Superior temporal gyrus (tissue), 1 donor: Measurements from ENCODE around the gene ALG12.
"Not testable (repeated sequence)": the region's sequence is repeated elsewhere in the genome, so short reads cannot be mapped to it uniquely, and the experiment has no call there.

Experiments used
- DNase-seq: peaks from one replicate; pipeline ENCODE4 v3.0.0-alpha.2; 2016; ENCODE audit errors: extremely low spot score

ALG12 gene

DNA sequence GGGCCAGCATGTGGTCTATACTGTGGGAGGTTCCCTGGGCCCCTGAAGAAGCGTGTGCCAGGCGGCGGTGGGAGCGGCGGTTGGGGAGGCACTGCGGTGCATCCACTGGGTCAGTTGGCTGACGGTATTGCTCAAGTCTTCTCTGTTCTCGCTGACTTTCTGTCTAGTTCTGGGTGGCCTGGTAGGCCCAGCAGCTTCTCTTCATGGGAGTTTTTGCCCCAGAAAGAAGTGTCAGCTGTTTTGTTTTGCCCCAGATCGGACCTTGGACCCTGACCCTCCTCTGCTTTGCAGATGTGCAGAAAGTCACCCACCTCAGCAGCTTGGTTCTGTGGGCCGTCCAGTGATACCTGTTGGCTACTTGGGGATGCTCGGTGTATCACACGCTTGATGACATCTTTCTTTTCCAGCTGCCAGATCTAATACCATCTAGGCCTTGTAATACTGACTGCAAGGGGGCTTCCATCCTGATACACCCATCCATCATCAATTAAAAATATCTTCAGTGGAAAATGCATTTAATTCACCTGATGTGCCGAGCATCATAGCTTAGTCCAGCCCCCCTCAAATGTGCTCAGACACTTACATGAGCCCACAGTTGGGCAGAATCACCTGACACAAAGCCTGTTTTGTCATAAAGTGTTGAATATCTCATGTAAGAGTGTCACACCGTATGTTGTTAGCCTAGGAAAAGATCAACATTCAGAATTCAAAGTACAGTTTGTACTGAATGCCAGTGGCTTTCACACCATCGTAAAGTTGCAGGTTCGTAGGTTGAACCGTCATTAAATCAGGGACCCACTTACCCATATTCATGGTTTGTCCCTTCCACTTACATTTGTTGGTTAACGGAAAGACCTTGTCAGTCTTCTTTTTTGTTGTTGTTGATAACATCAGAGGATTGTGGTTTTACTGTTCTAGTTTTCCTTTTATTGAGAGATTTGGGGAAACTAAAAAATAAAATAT is 50.7 kb downstream of the ALG12 start:
- DNase-seq = no peak

DNA sequence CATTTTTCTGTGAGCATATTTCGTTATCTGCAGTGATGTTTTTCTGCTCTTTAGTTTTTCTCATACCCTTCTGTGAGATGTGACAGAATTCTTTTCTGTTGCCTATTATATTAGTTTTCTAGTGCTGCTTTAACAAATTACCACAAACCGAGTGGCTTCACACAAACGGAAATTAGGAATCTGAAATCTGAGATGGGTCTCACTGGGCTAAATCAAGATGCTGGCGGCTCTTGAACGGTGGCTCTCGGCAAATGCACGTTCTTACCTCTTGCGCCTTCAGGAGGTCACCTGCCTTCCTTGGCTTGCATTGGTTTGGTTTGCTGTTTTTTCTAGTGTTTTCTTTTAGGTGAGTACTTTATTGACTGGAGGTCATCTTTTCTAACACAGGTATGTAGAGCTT is 51.6 kb downstream of the ALG12 start:
- DNase-seq = no peak

DNA sequence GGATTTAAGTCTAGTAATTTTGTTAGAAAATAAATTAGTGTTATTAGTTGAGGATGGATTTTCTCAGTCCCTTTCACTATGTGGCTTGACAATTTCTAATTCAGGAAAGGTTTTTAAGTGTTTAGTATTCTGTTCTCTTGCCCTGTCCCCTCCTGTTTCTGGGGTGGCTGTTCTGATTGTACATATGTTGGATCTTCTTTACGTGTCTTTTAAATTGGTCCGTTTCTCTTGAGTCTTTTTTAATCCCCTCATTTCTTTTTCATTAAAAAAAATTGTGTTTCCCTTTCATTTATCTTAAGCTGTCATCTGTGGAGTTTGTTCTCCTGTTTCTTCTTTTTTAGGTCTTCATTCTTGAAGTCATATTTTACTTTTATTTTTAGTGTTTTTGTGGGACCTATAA is 52.1 kb downstream of the ALG12 start:
- no peak for DNase-seq

DNA sequence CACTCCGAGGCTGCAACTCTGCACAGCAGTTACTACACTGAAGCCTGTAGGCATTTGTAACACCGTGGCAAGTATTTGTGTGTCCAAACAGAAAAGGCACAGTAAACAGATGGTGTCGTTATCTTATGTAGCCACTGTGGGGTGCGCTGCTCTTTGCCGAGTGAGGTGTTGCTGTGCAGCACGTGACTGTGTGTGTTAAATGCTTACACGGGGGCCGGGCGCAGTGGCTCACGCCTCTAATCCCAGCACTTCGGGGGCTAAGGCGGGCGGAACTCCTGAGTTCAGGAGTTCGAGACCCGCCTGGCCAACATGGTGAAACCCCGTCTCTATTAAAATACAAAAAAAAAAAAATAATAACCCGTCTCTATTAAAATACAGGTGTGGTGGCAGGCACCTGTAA is 53.1 kb downstream of the ALG12 start:
- no peak for DNase-seq

DNA sequence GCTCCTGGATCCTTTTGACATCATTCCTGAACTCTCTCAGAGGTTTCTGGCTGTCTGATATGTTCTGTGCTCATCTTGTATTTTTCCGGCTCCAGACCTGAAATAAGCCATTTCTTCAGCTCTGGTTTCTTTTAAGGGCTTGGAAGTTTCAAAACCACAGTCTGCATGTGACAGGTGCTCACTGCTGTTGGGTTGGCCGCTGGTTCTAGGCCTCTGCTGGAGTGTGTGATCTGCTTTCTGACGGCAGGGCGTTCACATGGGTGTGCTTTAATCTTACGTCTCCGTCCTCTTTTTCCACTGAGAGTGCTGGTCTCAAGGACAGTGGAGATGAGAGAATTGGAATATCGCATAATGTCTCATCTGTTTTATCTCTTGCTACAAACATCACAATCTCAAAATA is 54.3 kb downstream of the ALG12 start:
- no peak for DNase-seq

DNA sequence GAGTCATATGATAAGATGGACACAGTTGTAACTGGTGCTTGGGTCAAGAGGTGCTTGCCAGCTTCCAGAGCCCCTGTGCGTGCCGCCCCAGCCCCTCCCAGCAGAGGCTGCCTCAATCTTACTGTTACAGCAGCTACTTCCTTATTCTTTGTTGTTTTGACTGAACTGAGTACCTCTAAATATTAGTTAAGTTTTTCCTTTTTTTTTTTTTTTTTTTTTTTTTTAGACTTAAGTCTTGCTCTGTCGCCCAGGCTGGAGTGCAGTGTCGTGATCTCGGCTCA is 55.8 kb downstream of the ALG12 start:
- DNase-seq = no peak

DNA sequence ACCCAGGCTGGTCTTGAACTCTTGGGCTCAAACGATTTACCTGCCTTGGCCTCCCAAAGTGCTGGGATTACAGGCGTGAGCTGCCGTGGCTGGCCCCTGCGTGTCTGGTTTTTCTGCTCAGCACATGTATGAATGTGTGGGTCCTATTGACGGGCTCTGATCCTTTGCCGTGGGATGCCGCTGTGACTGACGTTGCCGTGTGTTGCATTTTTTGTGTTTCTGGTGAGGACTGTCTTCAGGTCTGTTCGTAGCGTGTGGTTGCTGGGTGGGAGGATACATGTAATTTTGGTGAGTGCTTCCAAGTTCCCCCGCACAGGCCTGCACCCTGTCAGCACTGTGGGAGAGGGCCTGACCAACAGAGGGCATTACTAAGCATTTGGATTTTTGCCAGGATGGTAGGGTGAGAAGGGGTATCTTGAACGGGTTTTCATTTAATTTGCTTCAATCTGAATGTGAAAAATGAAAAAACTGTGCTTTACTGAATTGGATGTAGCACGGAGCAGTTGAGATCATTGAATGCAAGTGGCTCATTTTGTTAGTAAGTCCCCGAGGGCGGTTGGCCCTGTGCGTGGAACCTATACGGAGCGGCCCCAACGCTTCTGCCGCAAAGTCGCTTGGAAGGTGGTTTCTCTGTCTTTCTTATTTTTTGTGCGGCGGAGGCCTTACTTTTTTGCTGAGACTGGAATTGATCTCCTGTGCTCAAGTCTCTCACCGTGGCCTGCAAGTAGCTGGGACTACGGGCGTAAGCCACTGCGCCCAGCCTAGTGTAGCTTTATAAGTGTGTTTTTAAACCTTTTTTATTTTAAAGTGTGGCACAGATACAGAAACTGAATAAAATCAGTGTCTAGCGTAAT is 56.4 kb downstream of the ALG12 start:
- no peak for DNase-seq

DNA sequence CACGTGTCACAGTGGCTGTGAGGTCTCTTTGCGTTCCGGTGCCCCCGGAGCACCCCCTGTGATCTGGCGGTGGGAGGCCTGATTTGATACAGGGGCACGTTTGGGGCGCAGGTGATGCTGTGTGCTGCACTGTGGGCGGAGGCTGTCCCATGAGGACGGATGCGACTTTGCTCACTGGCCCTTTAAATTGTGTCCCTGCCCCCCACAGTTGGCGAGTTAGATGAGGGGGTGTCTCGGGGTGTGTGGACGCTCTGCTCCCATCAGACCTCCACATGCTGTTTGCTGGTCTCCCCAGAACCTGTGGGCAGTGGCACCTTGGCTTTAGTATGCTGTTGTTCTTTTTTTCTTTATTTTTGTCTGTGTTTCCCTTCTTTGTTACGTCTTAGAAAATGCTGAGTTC is 59.4 kb downstream of the ALG12 start:
- no peak for DNase-seq

DNA sequence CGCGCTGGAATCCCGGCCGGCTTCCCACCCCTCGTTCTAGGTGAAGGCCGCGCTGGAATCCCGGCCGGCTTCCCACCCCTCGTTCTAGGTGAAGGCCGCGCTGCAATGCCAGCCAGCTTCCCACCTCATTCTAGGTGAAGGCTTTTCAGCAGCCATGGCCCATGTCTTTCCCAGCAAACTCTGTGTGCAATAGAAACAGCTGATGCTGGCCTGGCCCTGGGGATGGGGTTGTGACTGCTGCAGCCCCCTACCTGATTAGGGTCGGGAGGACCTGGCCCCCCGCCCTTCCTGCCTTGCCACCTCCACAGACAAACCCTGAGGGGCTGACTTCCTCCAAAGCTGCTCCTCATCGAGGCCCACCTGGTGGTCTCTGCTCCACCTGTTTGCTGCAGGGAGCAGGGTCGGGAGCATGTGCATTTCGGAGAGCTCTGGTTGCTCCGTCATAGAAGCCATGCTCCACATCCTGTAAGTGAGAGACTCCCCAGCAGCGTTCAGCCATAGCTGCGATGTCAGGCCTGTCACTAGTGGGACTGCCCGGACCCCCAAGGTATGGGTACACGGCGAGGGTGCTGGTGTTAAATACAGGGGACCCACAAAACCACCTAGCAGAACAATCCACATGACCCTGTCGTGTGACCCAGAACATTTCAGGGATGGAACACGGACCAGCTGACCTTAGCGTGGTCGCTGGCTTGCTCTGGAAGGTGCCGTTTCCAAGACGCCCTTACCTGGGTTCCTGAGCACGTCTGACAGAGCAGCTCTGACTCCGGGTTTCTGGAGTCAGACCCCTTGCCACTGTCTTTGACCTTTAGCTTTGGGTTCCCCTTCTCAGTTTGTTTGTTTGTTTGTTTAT is 61.2 kb downstream of the ALG12 start:
- no peak for DNase-seq

DNA sequence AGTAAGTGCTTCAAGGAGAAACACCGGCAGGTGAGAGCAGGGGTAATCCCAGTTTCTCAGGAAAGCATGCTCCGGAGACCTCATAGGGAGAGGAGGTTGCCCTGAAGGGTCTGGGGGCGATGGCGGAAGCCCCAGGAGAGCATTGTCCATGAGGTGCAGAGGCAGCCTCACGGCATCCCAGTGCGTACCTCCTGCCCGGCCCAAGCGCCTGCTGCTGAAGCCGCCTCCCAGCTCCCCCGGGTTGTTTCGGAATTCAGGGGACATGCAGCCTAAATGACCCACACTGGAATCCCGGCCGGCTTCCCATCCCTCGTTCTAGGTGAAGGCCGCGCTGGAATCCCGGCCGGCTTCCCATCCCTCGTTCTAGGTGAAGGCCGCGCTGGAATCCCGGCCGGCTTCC is 61.9 kb downstream of the ALG12 start:
- DNase-seq = no peak

DNA sequence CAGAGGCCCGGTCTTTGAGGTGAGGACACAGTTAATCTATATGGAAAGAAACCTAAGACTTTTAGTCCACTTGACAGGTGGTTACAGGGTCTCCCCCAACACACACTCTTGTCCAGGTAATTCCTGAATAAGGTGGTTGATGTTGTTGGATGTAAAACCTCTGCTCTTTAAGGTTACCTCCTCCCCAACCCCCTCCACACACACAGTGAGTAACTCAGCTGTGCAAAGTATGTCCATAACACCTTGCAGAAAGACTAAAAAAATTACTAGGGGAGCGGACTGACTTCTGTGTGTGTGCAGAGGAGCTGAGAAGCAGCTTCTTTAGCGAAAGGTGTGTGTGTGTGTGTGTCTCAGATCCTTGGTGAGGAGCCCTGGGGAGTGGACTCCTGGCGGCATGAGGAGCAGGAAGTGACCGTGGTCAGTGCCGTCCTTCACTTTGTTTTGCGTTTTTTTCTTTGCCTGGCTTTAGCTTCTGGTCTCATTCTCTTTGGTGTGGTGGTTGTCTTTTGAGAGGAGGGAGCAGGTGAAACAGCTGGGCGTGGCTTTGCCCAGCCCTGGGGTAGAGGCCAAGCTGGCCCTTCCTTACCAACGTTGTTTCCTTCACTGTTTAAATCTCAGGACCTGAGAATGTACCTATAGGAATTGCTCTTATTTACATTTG is 62.9 kb downstream of the ALG12 start:
- no peak for DNase-seq

DNA sequence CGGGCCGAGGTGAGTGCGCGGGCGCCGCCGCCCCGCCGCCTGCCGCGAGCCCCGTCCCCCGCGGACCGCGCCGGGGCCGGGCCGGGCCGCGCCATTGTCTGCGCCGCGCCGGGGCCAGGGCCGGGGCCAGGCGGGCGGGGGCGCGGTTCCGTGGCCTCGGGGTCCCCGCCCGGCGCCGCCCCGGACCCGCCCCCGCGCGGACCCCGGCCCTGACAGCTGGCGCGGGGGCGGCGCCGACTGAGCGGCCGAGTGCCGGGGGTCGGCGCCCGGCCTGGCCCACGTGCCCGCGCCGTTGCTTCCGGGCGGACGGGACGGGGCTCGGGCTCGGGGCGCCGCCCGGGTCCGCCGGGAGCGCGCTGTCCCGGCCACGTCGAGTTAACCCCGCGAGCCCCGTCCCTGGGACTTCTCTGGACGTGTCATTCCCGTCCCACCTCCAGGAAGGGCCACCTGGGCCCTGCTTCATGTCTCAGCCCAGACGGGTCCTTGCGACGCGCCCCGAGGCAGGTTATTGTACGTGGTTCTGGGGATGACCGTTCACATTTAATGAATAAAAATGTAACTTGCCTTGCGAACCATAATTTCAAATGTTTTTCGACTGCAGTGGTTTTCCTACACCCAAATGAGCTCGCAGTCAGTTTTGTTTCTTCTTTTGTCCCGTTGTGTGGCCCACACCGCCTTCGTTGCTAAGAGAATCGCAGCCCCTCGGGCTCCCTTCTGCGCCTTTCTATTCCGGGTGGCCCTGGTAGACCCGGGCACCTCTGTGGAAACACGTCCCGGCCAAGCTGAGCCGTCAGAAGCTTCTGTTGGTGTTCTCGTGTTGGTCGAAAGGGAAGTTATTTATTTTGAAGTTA is 64.0 kb downstream of the ALG12 start:
- peak; percentile 22 for DNase-seq

DNA sequence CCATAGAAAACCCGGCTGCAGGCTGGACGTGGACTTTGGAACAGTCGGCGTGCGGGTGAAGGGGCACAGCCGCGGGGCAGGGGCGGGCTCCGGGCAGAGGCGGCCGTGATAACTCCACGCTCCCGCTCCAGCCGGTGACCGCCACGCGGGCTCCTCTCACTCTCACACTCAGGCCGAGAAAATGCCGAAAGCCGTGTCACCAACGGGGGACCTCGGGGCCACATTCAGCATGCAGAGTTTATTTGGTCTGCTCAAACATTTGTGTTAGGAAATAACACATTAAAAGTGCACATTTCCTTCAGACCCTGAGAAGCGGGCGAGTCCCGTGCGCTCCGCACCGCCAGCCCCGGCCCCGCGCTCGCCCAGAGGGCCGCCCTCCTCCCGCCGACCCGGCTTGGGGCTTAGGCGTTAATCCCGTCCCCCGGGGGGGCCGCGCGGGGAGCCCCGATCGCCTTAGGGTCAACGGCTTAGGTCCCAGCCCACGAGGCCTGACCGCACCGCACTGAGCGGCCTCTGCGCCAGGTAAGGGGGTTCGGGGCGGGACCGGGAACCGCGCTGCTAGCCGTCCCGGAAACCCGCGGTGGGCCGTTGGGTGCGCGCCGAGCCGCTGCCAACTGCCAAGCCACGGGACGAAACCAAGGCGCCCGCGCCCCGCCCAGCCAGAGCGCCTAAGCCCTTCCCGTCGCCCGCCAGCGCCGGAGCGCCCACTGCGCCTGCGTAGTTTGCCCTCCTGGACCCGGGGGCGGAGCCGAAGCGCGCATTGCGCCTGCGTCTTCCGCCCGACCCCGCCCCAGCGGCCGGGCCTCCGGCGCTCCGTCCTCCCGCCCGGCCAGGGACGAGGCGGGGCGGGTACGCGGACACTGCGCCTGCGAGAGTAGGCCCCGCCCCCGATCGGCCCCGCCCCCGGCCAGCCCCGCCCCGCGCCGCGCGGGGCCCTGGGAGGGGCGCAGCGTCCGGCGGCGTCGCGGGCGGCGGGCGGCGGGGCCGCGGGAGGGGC is 65.0 kb downstream of the ALG12 start, which contains the start of gene ZBED4:
Gene ZBED4 (plus strand): TSS at position 947 of the 997 bp plus-strand sequence. CDS start 29,819 bp downstream, outside the sequence.
- DNase-seq = peak; percentile 97

DNA sequence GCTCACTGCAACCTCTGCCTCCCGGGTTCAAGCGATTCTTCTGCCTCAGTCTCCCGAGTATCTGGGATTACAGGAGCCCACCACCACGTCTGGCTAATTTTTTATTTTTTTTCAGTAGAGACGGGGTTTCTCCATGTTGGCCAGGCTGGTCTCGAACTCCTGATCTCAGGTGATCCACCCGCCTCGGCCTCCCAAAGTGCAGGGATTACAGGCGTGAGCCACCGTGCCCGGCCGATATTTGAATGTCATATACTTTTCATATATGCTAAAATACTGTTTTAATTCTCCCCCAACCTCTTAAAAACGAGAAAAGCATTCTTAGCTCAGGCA is 65.7 kb downstream of the ALG12 start:
- DNase-seq = not testable (repeated sequence)

DNA sequence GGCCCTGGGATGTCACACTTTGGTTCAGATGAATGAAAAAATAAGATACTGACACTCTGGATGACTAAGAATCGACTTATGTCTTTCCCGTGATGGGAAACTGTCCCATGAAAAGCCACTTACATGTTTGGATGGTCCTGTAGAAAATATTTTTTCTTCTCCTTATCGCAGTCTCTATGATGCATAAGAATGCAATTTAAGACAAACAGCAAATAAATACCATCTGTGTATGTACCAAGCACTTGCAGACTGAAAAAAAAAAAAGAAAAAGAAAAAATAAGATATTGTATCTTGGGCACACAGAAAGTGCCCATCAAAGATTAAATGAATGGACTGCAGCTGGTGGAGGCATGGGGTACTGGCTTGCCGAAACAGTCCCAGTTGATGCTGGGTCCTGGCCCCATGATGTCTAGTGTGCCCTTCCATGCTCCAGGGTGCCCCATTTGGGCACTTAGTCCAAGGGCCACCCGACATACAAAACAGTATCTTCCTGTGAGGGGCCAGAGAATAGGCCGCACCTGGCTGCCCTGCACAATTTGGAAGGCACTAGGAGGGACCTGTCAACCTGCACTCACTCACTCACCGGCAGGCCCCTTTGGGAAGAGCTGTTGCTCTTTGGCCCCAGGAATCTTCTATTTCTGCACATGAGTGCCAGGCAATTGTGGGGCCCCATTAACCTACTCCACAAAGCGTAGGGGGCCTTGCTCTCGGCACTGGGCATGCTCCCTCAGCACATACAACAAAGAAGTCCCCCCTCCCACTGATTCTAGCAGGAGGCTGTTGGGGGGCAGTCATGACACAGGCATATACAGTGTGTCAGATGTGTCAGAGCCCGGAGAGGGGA is 67.1 kb downstream of the ALG12 start:
- DNase-seq = no peak
